22Rv1 (cell line): ENCODE measurements around the gene TBC1D2.

Source experiments
- H3K27ac ChIP-seq: fragments of 450-650 bp; 2 replicates; pipeline ENCODE4 v1.5.1; 2017
- ZFX ChIP-seq: fragments of 450-650 bp; IDR thresholded peaks from 2 replicates; pipeline ENCODE4 v1.6.1; 2017; ENCODE audit warnings: antibody characterized with exemption, borderline replicate concordance
- TF ChIP-seq, protein P1 (sequence below): fragments of 450-650 bp; IDR thresholded peaks from 2 replicates; pipeline ENCODE4 v1.5.1; 2017; ENCODE audit warnings: mild to moderate bottlenecking

Gene TBC1D2

DNA sequence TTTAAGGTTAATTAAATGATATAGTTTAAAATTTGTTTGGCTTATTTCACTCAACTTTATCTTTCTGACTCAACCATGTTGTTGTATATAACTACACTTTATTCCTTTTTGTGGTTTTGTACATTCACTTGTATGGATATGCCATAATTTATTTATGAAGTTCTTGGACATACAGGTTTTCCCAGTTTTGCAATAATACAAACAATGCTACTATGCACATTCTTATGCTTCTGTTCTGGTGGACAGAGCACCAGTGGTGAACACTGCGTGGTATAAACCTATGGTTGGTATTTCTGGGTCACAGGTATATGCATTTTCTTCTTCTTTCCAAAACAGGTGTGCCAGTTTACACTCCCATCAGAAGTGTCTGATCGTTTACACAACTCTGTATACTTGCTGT lies 100.8 kb downstream of the TBC1D2 start:
- TF ChIP-seq, protein P1, sequence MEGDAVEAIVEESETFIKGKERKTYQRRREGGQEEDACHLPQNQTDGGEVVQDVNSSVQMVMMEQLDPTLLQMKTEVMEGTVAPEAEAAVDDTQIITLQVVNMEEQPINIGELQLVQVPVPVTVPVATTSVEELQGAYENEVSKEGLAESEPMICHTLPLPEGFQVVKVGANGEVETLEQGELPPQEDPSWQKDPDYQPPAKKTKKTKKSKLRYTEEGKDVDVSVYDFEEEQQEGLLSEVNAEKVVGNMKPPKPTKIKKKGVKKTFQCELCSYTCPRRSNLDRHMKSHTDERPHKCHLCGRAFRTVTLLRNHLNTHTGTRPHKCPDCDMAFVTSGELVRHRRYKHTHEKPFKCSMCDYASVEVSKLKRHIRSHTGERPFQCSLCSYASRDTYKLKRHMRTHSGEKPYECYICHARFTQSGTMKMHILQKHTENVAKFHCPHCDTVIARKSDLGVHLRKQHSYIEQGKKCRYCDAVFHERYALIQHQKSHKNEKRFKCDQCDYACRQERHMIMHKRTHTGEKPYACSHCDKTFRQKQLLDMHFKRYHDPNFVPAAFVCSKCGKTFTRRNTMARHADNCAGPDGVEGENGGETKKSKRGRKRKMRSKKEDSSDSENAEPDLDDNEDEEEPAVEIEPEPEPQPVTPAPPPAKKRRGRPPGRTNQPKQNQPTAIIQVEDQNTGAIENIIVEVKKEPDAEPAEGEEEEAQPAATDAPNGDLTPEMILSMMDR = no peak
- no peak for TF ChIP-seq ZFX
- H3K27ac ChIP-seq = no peak overlapping the region

DNA sequence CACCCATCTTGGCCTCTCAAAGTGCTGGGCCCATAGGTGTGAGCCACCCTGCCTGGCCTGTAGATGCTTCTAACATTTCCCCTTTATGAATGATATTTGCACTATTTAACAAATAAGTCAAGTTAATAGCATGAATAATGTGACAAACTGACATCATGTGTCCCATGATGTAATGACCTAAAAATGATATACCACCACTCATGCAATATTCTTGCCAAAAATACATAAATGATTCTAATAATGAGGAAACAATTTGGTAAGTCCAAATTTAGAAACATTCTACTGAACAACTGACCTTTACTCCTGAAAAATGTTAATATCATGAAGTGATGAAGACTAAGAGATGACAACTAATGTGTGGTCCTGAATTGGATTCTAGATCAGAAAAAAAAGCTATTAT lies 102.9 kb downstream of the TBC1D2 start:
- no peak overlapping the region for H3K27ac ChIP-seq
- TF ChIP-seq, protein P1 = no peak
- TF ChIP-seq ZFX = no peak

DNA sequence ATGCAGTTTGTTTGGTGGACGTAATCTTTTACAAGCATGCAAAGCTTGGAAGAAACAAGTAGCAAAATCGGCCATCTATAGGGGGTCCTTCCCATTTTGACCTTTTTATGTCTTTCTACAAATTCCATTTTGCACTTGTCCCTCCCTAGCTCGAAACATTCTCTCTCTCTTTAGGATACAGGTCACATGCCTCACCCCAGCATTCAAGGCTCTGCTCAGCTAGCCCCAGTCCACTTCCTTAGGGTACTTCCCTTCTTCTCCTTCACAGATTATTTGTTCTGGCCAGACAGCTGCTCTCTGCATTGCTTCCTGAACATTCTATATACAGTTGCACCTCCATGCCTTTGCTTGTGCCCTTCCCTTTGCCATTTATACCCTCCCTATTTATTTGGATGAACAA lies 104.7 kb downstream of the TBC1D2 start:
- TF ChIP-seq, protein P1 = no peak
- H3K27ac ChIP-seq = no peak overlapping the region

DNA sequence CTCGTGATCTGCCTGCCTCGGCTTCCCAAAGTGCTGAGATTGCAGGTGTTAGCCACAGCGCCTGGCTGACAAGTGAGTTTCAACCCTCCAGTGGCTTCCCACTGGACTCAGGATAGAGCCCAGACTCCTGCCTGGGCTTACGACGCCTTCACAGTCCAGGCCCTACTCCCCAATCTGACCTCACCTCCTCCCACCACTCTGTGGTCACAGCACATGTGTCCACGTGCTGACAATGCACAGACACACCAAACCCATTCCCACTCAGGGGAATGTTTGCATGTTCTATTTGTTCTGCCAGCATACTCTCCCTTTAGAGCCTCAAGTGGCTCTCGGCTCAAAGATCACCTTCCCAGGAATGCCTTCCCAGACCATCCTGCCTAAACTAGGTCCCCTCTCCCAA lies 105.3 kb downstream of the TBC1D2 start:
- TF ChIP-seq, protein P1 = no peak
- no peak for TF ChIP-seq ZFX
- no peak overlapping the region for H3K27ac ChIP-seq

DNA sequence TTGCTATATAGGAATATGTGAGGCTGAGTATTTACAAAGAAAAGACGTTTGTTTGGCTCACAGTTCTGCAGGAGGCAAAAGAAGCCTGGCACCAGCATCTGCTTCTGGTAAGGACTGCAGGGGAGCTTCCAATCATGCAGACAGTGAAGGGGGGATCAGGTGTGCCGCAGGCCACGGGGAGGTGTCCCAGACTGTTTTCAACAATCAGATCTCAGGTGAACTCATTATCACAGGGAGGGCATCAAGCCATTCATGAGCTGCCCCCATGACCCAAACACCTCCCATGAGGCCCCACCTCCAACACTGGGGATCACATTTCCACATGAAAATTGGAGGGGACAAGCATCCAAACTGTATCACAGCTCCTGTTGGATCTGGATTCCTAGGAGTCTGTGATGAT lies 106.0 kb downstream of the TBC1D2 start:
- TF ChIP-seq ZFX = no peak
- TF ChIP-seq, protein P1 = no peak

More for the DNA sequence above, 106.0 kb downstream of the TBC1D2 start:
- H3K27ac ChIP-seq = no peak overlapping the region
